ENCODE data around the gene CPXM2.

Gene CPXM2

GRCh38 chr10:123904834-123905409 lies 13.3 kb upstream of the CPXM2 start:
- no peak for DNase-seq (ENCODE audit: low read depth in 3 of 3)

GRCh38 chr10:123903621-123904020 lies 12.0 kb upstream of the CPXM2 start:
- DNase-seq (ENCODE audit: low read depth in 3 of 3), result no peak

- no peak for DNase-seq (ENCODE audit: low read depth in 3 of 3)
Measured at GRCh38 chr10:123901621-123902020, 10.0 kb upstream of the CPXM2 start.

GRCh38 chr10:123897146-123897545 lies 5.5 kb upstream of the CPXM2 start:
- no peak for DNase-seq (ENCODE audit: low read depth in 3 of 3)

- DNase-seq (ENCODE audit: low read depth in 3 of 3), result no peak
Measured at GRCh38 chr10:123896246-123896927, 4.8 kb upstream of the CPXM2 start.

- no peak for DNase-seq (ENCODE audit: low read depth in 3 of 3)
Measured at GRCh38 chr10:123893651-123894050, 2.0 kb upstream of the CPXM2 start.

- DNase-seq (ENCODE audit: low read depth in 3 of 3), result no peak
Measured at GRCh38 chr10:123890756-123891143, 857 bp downstream of the CPXM2 start.

GRCh38 chr10:123890226-123890625 lies 1.4 kb downstream of the CPXM2 start:
- no peak for DNase-seq (ENCODE audit: low read depth in 3 of 3)

GRCh38 chr10:123889821-123890220 lies 1.8 kb downstream of the CPXM2 start:
- DNase-seq (ENCODE audit: low read depth in 3 of 3), result no peak

- no peak for DNase-seq (ENCODE audit: low read depth in 3 of 3)
Measured at GRCh38 chr10:123888751-123889150, 2.9 kb downstream of the CPXM2 start.

GRCh38 chr10:123888256-123888655 lies 3.4 kb downstream of the CPXM2 start:
- no peak for DNase-seq (ENCODE audit: low read depth in 3 of 3)

GRCh38 chr10:123886292-123886691 lies 5.3 kb downstream of the CPXM2 start:
- DNase-seq (ENCODE audit: low read depth in 3 of 3), result no peak

GRCh38 chr10:123885406-123886170 lies 6.0 kb downstream of the CPXM2 start:
- DNase-seq (ENCODE audit: low read depth in 3 of 3), result no peak

GRCh38 chr10:123884907-123885381 lies 6.7 kb downstream of the CPXM2 start:
- DNase-seq (ENCODE audit: low read depth in 3 of 3), result no peak

GRCh38 chr10:123884351-123884906 lies 7.2 kb downstream of the CPXM2 start:
- DNase-seq (ENCODE audit: low read depth in 3 of 3), result no peak

- no peak for DNase-seq (ENCODE audit: low read depth in 3 of 3)
Measured at GRCh38 chr10:123883673-123884320, 7.8 kb downstream of the CPXM2 start.

- no peak for DNase-seq (ENCODE audit: low read depth in 3 of 3)
Measured at GRCh38 chr10:123882681-123883445, 8.7 kb downstream of the CPXM2 start.

- DNase-seq (ENCODE audit: low read depth in 3 of 3), result no peak
Measured at GRCh38 chr10:123882177-123882576, 9.4 kb downstream of the CPXM2 start.

- DNase-seq (ENCODE audit: low read depth in 3 of 3), result no peak
Measured at GRCh38 chr10:123879606-123880257, 11.9 kb downstream of the CPXM2 start.

GRCh38 chr10:123878666-123879303 lies 12.8 kb downstream of the CPXM2 start:
- DNase-seq (ENCODE audit: low read depth in 3 of 3), result no peak

All from stimulated activated CD4-positive, alpha-beta T cell treated with anti-CD3 and anti-CD28 coated beads, TNF-alpha, amount 100 ng/mL, for 24 hours (primary cell).